ENCODE results near the gene PIEZO2. TPM values are rescaled to one million over a fixed set of nuclear protein-coding genes. Genes with fewer than 3 reads are reported as not detected.

Gene PIEZO2
- polyA plus RNA-seq, 1 donor from 2014 or later = 0.30 TPM

GRCh38 chr18:10732990-10733389, 416.4 kb downstream of the PIEZO2 start:
- Histone ChIP-seq H3K27ac (ENCODE audit: low read length) (no peak overlapping the region), H3K27me3 (ENCODE audit: insufficient read depth, low read depth, low read length) (no peaks in the 10 kb centered on the region), H3K36me3 (ENCODE audit: insufficient read depth, low read length) (no peaks in the 10 kb centered on the region), H3K4me2 (ENCODE audit: low read length) (no peak overlapping the region), H2AFZ (ENCODE audit: low read depth, low read length) (no peak overlapping the region), H3K4me3 (ENCODE audit: low read length) (no peak overlapping the region), H3F3A (ENCODE audit: insufficient read depth, low read length, poor library complexity, severe bottlenecking) (no peaks in the 10 kb centered on the region), H3K9ac (ENCODE audit: low read length) (no peak overlapping the region), H3K9me2 (ENCODE audit: insufficient read depth, low read length) (no peaks in the 10 kb centered on the region), H3K9me3 (ENCODE audit: low read length) (no peaks in the 10 kb centered on the region), H4K20me1 (ENCODE audit: insufficient read depth) (no peaks in the 10 kb centered on the region), H3K79me2 (replicated peaks; ENCODE audit: insufficient read depth, low read length) (no peaks in the 10 kb centered on the region)
- TF ChIP-seq CTCF (IDR thresholded peaks at IDR 0.05; ENCODE audit: poor library complexity, severe bottlenecking) = no peak
- TF ChIP-seq RAD21 (conservative IDR thresholded peaks at IDR 0.05) = no peak
- TF ChIP-seq EP300 (conservative IDR thresholded peaks at IDR 0.05; ENCODE audit: poor library complexity, severe bottlenecking) = no peak
- TF ChIP-seq MXI1 (conservative IDR thresholded peaks at IDR 0.05; ENCODE audit: poor library complexity, severe bottlenecking) = no peak
- no peak for TF ChIP-seq EZH2 (IDR thresholded peaks at IDR 0.05; ENCODE audit: borderline replicate concordance, insufficient read depth, low read length, poor library complexity, severe bottlenecking)
- TF ChIP-seq POLR2AphosphoS5 (IDR thresholded peaks at IDR 0.05) = no peak

- Histone ChIP-seq H3K4me2 (ENCODE audit: low read length) (no peak overlapping the region), H3K9me2 (ENCODE audit: insufficient read depth, low read length) (no peaks in the 10 kb centered on the region), H4K20me1 (ENCODE audit: insufficient read depth) (no peaks in the 10 kb centered on the region), H3K9me3 (ENCODE audit: low read length) (no peaks in the 10 kb centered on the region), H3K4me3 (ENCODE audit: low read length) (no peak overlapping the region), H3K36me3 (ENCODE audit: insufficient read depth, low read length) (no peaks in the 10 kb centered on the region), H3F3A (ENCODE audit: insufficient read depth, low read length, poor library complexity, severe bottlenecking) (no peaks in the 10 kb centered on the region), H3K9ac (ENCODE audit: low read length) (no peak overlapping the region), H3K27ac (ENCODE audit: low read length) (no peak overlapping the region), H3K79me2 (replicated peaks; ENCODE audit: insufficient read depth, low read length) (no peaks in the 10 kb centered on the region), H3K27me3 (ENCODE audit: insufficient read depth, low read depth, low read length) (no peaks in the 10 kb centered on the region), H2AFZ (ENCODE audit: low read depth, low read length) (no peak overlapping the region)
- no peak for TF ChIP-seq MXI1 (conservative IDR thresholded peaks at IDR 0.05; ENCODE audit: poor library complexity, severe bottlenecking)
- TF ChIP-seq SMC3 (conservative IDR thresholded peaks at IDR 0.05; ENCODE audit: poor library complexity) = no peak
- no peak for TF ChIP-seq EP300 (conservative IDR thresholded peaks at IDR 0.05; ENCODE audit: poor library complexity, severe bottlenecking)
- TF ChIP-seq EZH2 (IDR thresholded peaks at IDR 0.05; ENCODE audit: borderline replicate concordance, insufficient read depth, low read length, poor library complexity, severe bottlenecking) = no peak
- TF ChIP-seq TAF1 (IDR thresholded peaks at IDR 0.05; ENCODE audit: low read depth) = no peak
- no peak for TF ChIP-seq REST (IDR thresholded peaks at IDR 0.05; ENCODE audit: borderline replicate concordance)
- no peak for TF ChIP-seq CTCF (IDR thresholded peaks at IDR 0.05; ENCODE audit: poor library complexity, severe bottlenecking)
- TF ChIP-seq RAD21 (conservative IDR thresholded peaks at IDR 0.05) = no peak
- TF ChIP-seq POLR2AphosphoS5 (IDR thresholded peaks at IDR 0.05) = no peak
These were observed 421.9 kb downstream of the PIEZO2 start for GRCh38 chr18:10727477-10727876.
